Testis (tissue), 2 donors: Measurements from ENCODE around the gene WFIKKN1.

Experiments used
- CTCF ChIP-seq, 3 experiments: fragments of 450-650 bp in 2 of 3; fragments of 200-600 bp in 1 of 3; sonication (generic) in 1 of 3; IDR thresholded peaks; one replicate each; pipeline ENCODE4 v1.5.1; 2016 to 2019; ENCODE audit warnings: antibody characterized with exemption in 3 of 3, mild to moderate bottlenecking in 2 of 3, moderate library complexity in 1 of 3
- POLR2A ChIP-seq: fragments of 450-650 bp; IDR thresholded peaks from one replicate; pipeline ENCODE4 v1.6.1; 2017; ENCODE audit warnings: antibody characterized with exemption, mild to moderate bottlenecking, moderate library complexity

- TF ChIP-seq CTCF (IDR thresholded peaks at IDR 0.05) (no peak), POLR2A (no peak)
Measured at GRCh38 chr16:675884-676564, 45.2 kb downstream of the WFIKKN1 start.
